ENCODE data around the gene SDC4. TPM values are rescaled to one million over a fixed set of nuclear protein-coding genes. Genes with fewer than 3 reads are reported as not detected.
"Not testable (repeated sequence)": the region's sequence is repeated elsewhere in the genome, so short reads cannot be mapped to it uniquely, and the experiment has no call there.

SDC4 gene
- total and polyA plus RNA-seq, 2 experiments from 2014 or later, result 28.5 to 39.9 TPM

DNA sequence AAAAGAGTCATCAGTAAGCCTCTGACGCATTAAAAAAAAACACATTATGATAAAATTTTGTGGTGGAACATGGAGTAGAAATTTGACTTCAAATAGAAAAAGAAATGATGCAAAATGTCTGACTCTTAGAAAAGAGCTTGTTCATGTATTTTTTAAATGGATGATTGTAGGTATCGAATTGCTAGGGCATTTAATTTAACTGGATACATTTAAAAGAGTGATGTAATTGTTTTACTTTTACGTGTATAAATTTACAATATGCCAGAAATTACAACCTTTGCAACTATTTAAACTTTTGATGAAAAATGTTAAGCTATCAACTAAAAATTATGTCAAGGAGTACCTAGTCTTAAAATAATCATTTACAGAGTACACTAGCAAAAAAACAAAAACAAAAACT lies 4.5 kb upstream of the SDC4 start:
- Histone ChIP-seq H3K4me3 (no peak overlapping the region), H3F3A (replicated peaks; ENCODE audit: low read depth) (no peaks in the 10 kb centered on the region), H3K4me1 (ENCODE audit: insufficient read depth) (peaks cover under 1% of the 10 kb centered on the region; the same call in 1 of the 2 replicates), H3K36me3 (ENCODE audit: insufficient read depth) (no peaks in the 10 kb centered on the region), H3K27me3 (ENCODE audit: insufficient read depth) (no peaks in the 10 kb centered on the region), H3K79me2 (replicated peaks; ENCODE audit: insufficient read depth) (peaks cover 1% of the 10 kb centered on the region; the same call in 1 of the 2 replicates), H4K20me1 (replicated peaks; ENCODE audit: insufficient read depth) (no peaks in the 10 kb centered on the region), H3K4me2 (no peak overlapping the region), H2AFZ (no peak overlapping the region), H3K27ac (ENCODE audit: low read depth) (no peak overlapping the region), H3K9me2 (ENCODE audit: insufficient read depth) (no peaks in the 10 kb centered on the region)
- TF ChIP-seq STAT1 (IDR thresholded peaks at IDR 0.05; ENCODE audit: unreplicated experiment), result no peak
- TF ChIP-seq, protein P1, sequence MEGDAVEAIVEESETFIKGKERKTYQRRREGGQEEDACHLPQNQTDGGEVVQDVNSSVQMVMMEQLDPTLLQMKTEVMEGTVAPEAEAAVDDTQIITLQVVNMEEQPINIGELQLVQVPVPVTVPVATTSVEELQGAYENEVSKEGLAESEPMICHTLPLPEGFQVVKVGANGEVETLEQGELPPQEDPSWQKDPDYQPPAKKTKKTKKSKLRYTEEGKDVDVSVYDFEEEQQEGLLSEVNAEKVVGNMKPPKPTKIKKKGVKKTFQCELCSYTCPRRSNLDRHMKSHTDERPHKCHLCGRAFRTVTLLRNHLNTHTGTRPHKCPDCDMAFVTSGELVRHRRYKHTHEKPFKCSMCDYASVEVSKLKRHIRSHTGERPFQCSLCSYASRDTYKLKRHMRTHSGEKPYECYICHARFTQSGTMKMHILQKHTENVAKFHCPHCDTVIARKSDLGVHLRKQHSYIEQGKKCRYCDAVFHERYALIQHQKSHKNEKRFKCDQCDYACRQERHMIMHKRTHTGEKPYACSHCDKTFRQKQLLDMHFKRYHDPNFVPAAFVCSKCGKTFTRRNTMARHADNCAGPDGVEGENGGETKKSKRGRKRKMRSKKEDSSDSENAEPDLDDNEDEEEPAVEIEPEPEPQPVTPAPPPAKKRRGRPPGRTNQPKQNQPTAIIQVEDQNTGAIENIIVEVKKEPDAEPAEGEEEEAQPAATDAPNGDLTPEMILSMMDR (conservative IDR thresholded peaks at IDR 0.05; ENCODE audit: low read depth in 2 of 2), result no peak
- Mint-ChIP-seq H3K27me3 (ENCODE audit: insufficient read depth, low read depth, poor library complexity) (no peaks in the 10 kb centered on the region), H3K4me1 (peaks cover 13% of the 10 kb centered on the region; the same call in 2 of the 3 replicates), H3K9me3 (no peaks in the 10 kb centered on the region), H3K4me3 (no peak overlapping the region), H3K36me3 (ENCODE audit: low read depth) (no peaks in the 10 kb centered on the region), H3K27ac (no peak overlapping the region)
- ATAC-seq (no peak), DNase-seq (ENCODE audit: low spot score) (no peak)

DNA sequence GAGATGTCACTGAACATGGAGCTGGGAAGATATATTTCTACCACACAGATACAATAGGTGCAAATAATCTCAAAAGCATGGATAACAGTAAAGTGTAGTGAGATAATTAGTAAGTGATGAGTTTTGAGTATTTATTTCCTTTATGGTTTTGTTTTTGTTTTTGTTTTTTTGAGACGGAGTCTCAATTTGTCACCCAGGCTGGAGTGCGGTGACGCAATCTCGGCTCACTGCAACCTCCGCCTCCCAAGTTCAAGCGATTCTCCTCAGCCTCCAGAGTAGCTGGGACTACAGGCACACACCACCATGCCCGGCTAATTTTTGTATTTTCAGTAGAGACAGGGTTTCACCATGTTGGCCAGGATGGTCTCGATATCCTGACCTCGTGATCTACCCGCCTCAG lies 2.6 kb upstream of the SDC4 start:
- not testable (repeated sequence) for H3K9me3 Mint-ChIP-seq; ATAC-seq; H4K20me1 ChIP-seq (replicated peaks; ENCODE audit: insufficient read depth); H3K27ac ChIP-seq (ENCODE audit: low read depth); H3K9me2 ChIP-seq (ENCODE audit: insufficient read depth); H3K27me3 Mint-ChIP-seq (ENCODE audit: insufficient read depth, low read depth, poor library complexity); H2AFZ ChIP-seq; DNase-seq (ENCODE audit: low spot score); H3F3A ChIP-seq (replicated peaks; ENCODE audit: low read depth); H3K4me3 ChIP-seq; H3K4me2 ChIP-seq; H3K36me3 Mint-ChIP-seq (ENCODE audit: low read depth); H3K27me3 ChIP-seq (ENCODE audit: insufficient read depth); H3K27ac Mint-ChIP-seq; H3K36me3 ChIP-seq (ENCODE audit: insufficient read depth); H3K4me3 Mint-ChIP-seq
- peaks cover 21% of the 10 kb centered on the region for H3K79me2 ChIP-seq (replicated peaks; ENCODE audit: insufficient read depth)
- peaks cover 31% of the 10 kb centered on the region for H3K4me1 Mint-ChIP-seq
- H3K4me1 ChIP-seq (ENCODE audit: insufficient read depth), result peaks cover 18% of the 10 kb centered on the region

DNA sequence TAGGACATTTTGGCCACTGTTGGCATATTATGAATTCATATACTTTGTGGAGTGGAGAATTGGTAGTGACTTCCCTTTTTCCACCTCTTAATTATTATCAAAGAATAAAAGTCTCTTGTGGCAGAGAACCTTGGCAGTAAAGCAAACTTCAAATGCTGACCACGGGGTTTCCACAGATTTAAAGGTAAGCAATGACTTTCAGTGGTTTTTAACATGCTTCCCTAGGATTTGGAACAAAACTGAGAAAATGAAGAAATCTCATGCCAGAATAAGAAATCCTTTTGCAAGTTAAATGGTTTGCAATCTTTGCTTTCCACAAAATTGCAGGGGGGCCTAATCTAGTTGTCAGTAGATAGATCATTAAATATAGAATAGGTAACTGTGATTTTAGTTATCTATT lies 2.0 kb upstream of the SDC4 start:
- no peak overlapping the region for H3K4me2 ChIP-seq
- Mint-ChIP-seq H3K4me1 (peaks cover 37% of the 10 kb centered on the region), H3K9me3 (no peaks in the 10 kb centered on the region), H3K27me3 (ENCODE audit: insufficient read depth, low read depth, poor library complexity) (peaks cover 10% of the 10 kb centered on the region), H3K4me3 (no peak overlapping the region), H3K27ac (no peak overlapping the region), H3K36me3 (ENCODE audit: low read depth) (no peaks in the 10 kb centered on the region)
- no peak for ATAC-seq
- H3K4me3 ChIP-seq, result no peak overlapping the region
- H3K27me3 ChIP-seq (ENCODE audit: insufficient read depth), result peaks cover 9% of the 10 kb centered on the region; the same call in 1 of the 2 replicates
- no peak for DNase-seq (ENCODE audit: low spot score)
- no peaks in the 10 kb centered on the region for H3K36me3 ChIP-seq (ENCODE audit: insufficient read depth)
- H3F3A ChIP-seq (replicated peaks; ENCODE audit: low read depth), result no peaks in the 10 kb centered on the region
- no peaks in the 10 kb centered on the region for H3K9me2 ChIP-seq (ENCODE audit: insufficient read depth)
- peaks cover 26% of the 10 kb centered on the region for H3K79me2 ChIP-seq (replicated peaks; ENCODE audit: insufficient read depth)
- H2AFZ ChIP-seq, result peak overlapping the region; percentile 66; the same call in 1 of the 2 replicates
- no peak for TF ChIP-seq CREB1 (CRISPR knock-in tag; IDR thresholded peaks at IDR 0.05; ENCODE audit: low read depth)
- TF ChIP-seq, protein P2, sequence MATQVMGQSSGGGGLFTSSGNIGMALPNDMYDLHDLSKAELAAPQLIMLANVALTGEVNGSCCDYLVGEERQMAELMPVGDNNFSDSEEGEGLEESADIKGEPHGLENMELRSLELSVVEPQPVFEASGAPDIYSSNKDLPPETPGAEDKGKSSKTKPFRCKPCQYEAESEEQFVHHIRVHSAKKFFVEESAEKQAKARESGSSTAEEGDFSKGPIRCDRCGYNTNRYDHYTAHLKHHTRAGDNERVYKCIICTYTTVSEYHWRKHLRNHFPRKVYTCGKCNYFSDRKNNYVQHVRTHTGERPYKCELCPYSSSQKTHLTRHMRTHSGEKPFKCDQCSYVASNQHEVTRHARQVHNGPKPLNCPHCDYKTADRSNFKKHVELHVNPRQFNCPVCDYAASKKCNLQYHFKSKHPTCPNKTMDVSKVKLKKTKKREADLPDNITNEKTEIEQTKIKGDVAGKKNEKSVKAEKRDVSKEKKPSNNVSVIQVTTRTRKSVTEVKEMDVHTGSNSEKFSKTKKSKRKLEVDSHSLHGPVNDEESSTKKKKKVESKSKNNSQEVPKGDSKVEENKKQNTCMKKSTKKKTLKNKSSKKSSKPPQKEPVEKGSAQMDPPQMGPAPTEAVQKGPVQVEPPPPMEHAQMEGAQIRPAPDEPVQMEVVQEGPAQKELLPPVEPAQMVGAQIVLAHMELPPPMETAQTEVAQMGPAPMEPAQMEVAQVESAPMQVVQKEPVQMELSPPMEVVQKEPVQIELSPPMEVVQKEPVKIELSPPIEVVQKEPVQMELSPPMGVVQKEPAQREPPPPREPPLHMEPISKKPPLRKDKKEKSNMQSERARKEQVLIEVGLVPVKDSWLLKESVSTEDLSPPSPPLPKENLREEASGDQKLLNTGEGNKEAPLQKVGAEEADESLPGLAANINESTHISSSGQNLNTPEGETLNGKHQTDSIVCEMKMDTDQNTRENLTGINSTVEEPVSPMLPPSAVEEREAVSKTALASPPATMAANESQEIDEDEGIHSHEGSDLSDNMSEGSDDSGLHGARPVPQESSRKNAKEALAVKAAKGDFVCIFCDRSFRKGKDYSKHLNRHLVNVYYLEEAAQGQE (IDR thresholded peaks at IDR 0.05; ENCODE audit: unreplicated experiment), result no peak
- H4K20me1 ChIP-seq (replicated peaks; ENCODE audit: insufficient read depth), result no peaks in the 10 kb centered on the region
- peaks cover 24% of the 10 kb centered on the region for H3K4me1 ChIP-seq (ENCODE audit: insufficient read depth)
- H3K27ac ChIP-seq (ENCODE audit: low read depth), result no peak overlapping the region
